ENCODE results near the gene TH. TPM values are rescaled to one million over a fixed set of nuclear protein-coding genes. Genes with fewer than 3 reads are reported as not detected.

TH gene
- total RNA-seq, 1 donor: not detected

GRCh38 chr11:2129699-2130366 lies 41.8 kb downstream of the TH start:
- Histone ChIP-seq H4K20me1 (ENCODE audit: insufficient read depth, low read length) (no peaks in the 10 kb centered on the region), H3K27ac (ENCODE audit: low read depth, low read length) (no peak overlapping the region), H3K4me2 (ENCODE audit: insufficient read depth, low read length) (no peak overlapping the region), H3K36me3 (ENCODE audit: insufficient read depth, low read length) (no peaks in the 10 kb centered on the region), H3K4me3 (ENCODE audit: insufficient read depth, low read length) (no peak overlapping the region), H3K79me2 (ENCODE audit: insufficient read depth, low read length) (no peaks in the 10 kb centered on the region), H3K9me3 (ENCODE audit: low read depth, low read length) (no peaks in the 10 kb centered on the region), H2AFZ (ENCODE audit: low read length) (no peak overlapping the region), H3K27me3 (ENCODE audit: insufficient read depth, low read length) (peaks cover 9% of the 10 kb centered on the region), H3K4me1 (ENCODE audit: insufficient read depth, low read length) (no peaks in the 10 kb centered on the region)
- TF ChIP-seq CTCF (IDR thresholded peaks at IDR 0.05; ENCODE audit: extremely low read depth, low read depth, low read length): no peak
- peak; percentile 61 for DNase-seq (ENCODE audit: insufficient read length, low spot score, missing footprints)

DNA sequence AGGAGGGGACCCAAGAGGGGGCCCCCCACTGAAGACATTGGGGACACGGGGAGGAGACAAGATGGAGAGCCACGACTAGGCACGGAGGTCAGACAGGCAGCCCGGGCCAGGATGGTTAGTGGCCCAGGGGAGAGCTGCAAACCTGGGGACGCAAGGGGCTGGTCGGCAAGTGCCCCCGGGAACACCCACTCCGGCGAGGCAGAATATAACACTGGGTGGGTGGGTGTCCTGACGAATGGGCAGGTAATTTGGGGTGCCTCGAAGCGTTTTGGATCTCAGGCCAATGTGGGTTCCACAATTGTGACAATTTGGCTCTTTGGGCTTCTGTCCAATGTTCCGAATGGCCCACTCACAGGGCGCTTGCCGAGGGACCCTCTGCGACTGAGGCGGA lies 42.3 kb downstream of the TH start:
- H3K27ac ChIP-seq (ENCODE audit: low read depth, low read length): no peak overlapping the region
- H3K36me3 ChIP-seq (ENCODE audit: insufficient read depth, low read length): no peaks in the 10 kb centered on the region
- H3K4me2 ChIP-seq (ENCODE audit: insufficient read depth, low read length): no peak overlapping the region
- TF ChIP-seq CTCF (IDR thresholded peaks at IDR 0.05; ENCODE audit: extremely low read depth, low read depth, low read length): no peak
- H3K27me3 ChIP-seq (ENCODE audit: insufficient read depth, low read length): peaks cover 8% of the 10 kb centered on the region
- H3K9me3 ChIP-seq (ENCODE audit: low read depth, low read length): no peaks in the 10 kb centered on the region
- H3K4me3 ChIP-seq (ENCODE audit: insufficient read depth, low read length): no peak overlapping the region
- no peaks in the 10 kb centered on the region for H3K79me2 ChIP-seq (ENCODE audit: insufficient read depth, low read length)
- H2AFZ ChIP-seq (ENCODE audit: low read length): no peak overlapping the region
- peak; percentile 73 for DNase-seq (ENCODE audit: insufficient read length, low spot score, missing footprints)
- H4K20me1 ChIP-seq (ENCODE audit: insufficient read depth, low read length): no peaks in the 10 kb centered on the region
- no peaks in the 10 kb centered on the region for H3K4me1 ChIP-seq (ENCODE audit: insufficient read depth, low read length)

DNA sequence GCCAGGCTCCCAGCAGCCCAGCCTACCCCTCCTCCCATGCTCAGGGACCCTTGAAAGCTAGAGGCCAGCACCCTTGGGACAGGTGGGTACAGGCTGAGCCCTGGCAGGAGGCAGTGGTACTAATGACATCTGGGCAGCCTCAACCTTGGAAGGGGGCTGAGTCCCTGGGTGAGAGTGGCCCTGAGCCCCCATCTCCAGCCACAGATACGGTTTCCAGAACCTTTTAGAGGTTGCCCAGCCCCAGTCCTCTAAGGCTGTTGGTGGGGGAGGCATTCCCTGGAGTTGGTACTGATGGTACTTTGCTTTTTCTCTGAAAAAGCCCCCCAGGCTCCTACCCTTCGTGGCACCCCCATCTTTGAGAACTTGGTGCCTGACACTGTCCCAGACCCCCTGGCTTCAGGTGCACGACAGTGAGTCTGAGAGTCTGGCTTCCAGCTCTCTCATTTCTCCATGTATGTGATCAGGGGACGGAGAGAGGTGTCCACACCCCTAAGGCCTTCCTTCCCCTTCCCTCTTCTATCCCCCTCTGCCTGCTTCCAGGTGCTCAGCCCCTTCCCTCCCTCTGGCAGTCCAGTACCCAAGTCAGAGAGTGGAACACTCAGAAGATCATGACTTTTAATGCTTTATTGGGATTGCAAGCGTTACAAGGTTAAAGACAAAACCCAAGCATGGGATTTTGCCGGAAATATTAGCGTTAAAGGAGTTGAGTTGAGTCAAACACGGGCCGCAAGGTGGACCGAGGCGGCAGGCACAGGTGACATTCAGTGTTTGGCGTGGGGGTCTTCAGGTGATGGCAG lies 42.9 kb downstream of the TH start:
- DNase-seq (ENCODE audit: insufficient read length, low spot score, missing footprints): peak; percentile 83
- Histone ChIP-seq H3K9me3 (ENCODE audit: low read depth, low read length) (no peaks in the 10 kb centered on the region), H3K4me3 (ENCODE audit: insufficient read depth, low read length) (no peak overlapping the region), H3K36me3 (ENCODE audit: insufficient read depth, low read length) (no peaks in the 10 kb centered on the region), H3K27me3 (ENCODE audit: insufficient read depth, low read length) (peaks cover 3% of the 10 kb centered on the region), H3K4me1 (ENCODE audit: insufficient read depth, low read length) (no peaks in the 10 kb centered on the region), H3K27ac (ENCODE audit: low read depth, low read length) (no peak overlapping the region), H3K4me2 (ENCODE audit: insufficient read depth, low read length) (no peak overlapping the region), H2AFZ (ENCODE audit: low read length) (no peak overlapping the region), H3K79me2 (ENCODE audit: insufficient read depth, low read length) (no peaks in the 10 kb centered on the region), H4K20me1 (ENCODE audit: insufficient read depth, low read length) (no peaks in the 10 kb centered on the region)
- no peak for TF ChIP-seq CTCF (IDR thresholded peaks at IDR 0.05; ENCODE audit: extremely low read depth, low read depth, low read length)

- DNase-seq (ENCODE audit: insufficient read length, low spot score, missing footprints): peak; percentile 50
- Histone ChIP-seq H3K79me2 (ENCODE audit: insufficient read depth, low read length) (no peaks in the 10 kb centered on the region), H3K4me2 (ENCODE audit: insufficient read depth, low read length) (no peak overlapping the region), H3K36me3 (ENCODE audit: insufficient read depth, low read length) (no peaks in the 10 kb centered on the region), H3K9me3 (ENCODE audit: low read depth, low read length) (no peaks in the 10 kb centered on the region), H3K27me3 (ENCODE audit: insufficient read depth, low read length) (no peaks in the 10 kb centered on the region), H4K20me1 (ENCODE audit: insufficient read depth, low read length) (no peaks in the 10 kb centered on the region), H3K4me3 (ENCODE audit: insufficient read depth, low read length) (no peak overlapping the region), H3K4me1 (ENCODE audit: insufficient read depth, low read length) (peaks cover under 1% of the 10 kb centered on the region), H2AFZ (ENCODE audit: low read length) (no peak overlapping the region), H3K27ac (ENCODE audit: low read depth, low read length) (no peak overlapping the region)
- no peak for TF ChIP-seq CTCF (IDR thresholded peaks at IDR 0.05; ENCODE audit: extremely low read depth, low read depth, low read length)
Observed at GRCh38 chr11:2128130-2128510, 43.5 kb downstream of the TH start.

Data from osteoblast (primary cell).